Erythroblast (primary cell): Measurements from ENCODE around the gene KATNB1.

Source experiments
- GATA1 ChIP-seq: IDR thresholded peaks from 2 replicates; pipeline ENCODE4 v1.6.1; 2011; ENCODE audit warnings: low read depth, mild to moderate bottlenecking, control low read depth, low read length, moderate library complexity
- POLR2A ChIP-seq: IDR thresholded peaks from 2 replicates; pipeline ENCODE4 v1.6.1; 2011; ENCODE audit warnings: mild to moderate bottlenecking, low read length

GRCh38 chr16:57686577-57686976 is 49.0 kb upstream of the KATNB1 start:
- TF ChIP-seq POLR2A (no peak), GATA1 (no peak)
